K562 (cell line): ENCODE data around the gene P2RY6. TPM values are rescaled to one million over a fixed set of nuclear protein-coding genes. Genes with fewer than 3 reads are reported as not detected.

Experiments used
- CREM ChIP-seq: IDR thresholded peaks from 2 replicates; pipeline ENCODE4 v1.6.1; 2014; ENCODE audit warnings: antibody characterized with exemption, low read depth
- FOXP1 ChIP-seq: sonication (generic); formaldehyde crosslinking; IDR thresholded peaks from 2 replicates; pipeline ENCODE4 v1.8.0; 2022; ENCODE audit warnings: mild to moderate bottlenecking, missing genetic modification reagents
- KLF16 ChIP-seq: IDR thresholded peaks from 2 replicates; pipeline ENCODE4 v1.6.1; 2016; ENCODE audit warnings: antibody characterized with exemption
- NCOR1 ChIP-seq: fragments of 450-650 bp; IDR thresholded peaks from 2 replicates; pipeline ENCODE4 v1.6.1; 2016; ENCODE audit warnings: mild to moderate bottlenecking, moderate library complexity
- RAD21 ChIP-seq, 2 experiments: fragments of 250-450 bp in 1 of 2; fragments of 450-650 bp in 1 of 2; sonication (Bioruptor Pico) in 1 of 2; formaldehyde crosslinking in 1 of 2; IDR thresholded peaks in 1 of 2; conservative IDR thresholded peaks in 1 of 2; 2 replicates each; pipeline versions ENCODE4 v1.4.0 to v1.8.0; 2020 to 2022; ENCODE audit warnings: mild to moderate bottlenecking in 2 of 2, moderate library complexity in 1 of 2
- RCOR1 ChIP-seq, 2 experiments: IDR thresholded peaks; 2 replicates each; pipeline ENCODE4 v1.6.1; 2012; ENCODE audit warnings: low read depth in 2 of 2, low read length in 2 of 2, borderline replicate concordance in 1 of 2, improper control_type of control experiment in 1 of 2
- STAG1 ChIP-seq: sonication (generic); formaldehyde crosslinking; IDR thresholded peaks from 2 replicates; pipeline ENCODE4 v1.5.0; 2020; ENCODE audit warnings: missing genetic modification reagents, borderline replicate concordance
- polyA plus RNA-seq, 8 experiments: library from polyadenylated mRNA; depleted of rRNA in 4 of 8; stranded (reverse) in 5 of 8; unstranded in 3 of 8; fragments of >200 nt; fragmentation: Nextera tagmentation in 2 of 8; fragmentation: Illumina TruSeq in 1 of 8; extraction: Ambion mirVana in 2 of 8; extraction: Trizol in 1 of 8; gene quantifications; 2 replicates each; pipeline versions ENCODE4 v1.2.1 to v1.2.3, GENCODE V29; 2011 to 2014; ENCODE audit warnings: inconsistent platforms in 1 of 8, missing spikeins in 1 of 8
- total RNA-seq, 7 experiments: library from RNA; depleted of rRNA in 6 of 7; stranded (reverse); fragments of >200 nt in 6 of 7; fragmentation: Illumina TruSeq in 2 of 7; extraction: Trizol in 2 of 7; gene quantifications; 2 replicates each; pipeline versions ENCODE4 v1.2.1 to v1.2.3, GENCODE V29; 2011 to 2021; ENCODE audit warnings: low replicate concordance in 1 of 7
- TF ChIP-seq, protein P1 (sequence below), 2 experiments: fragments of 450-650 bp; formaldehyde crosslinking in 1 of 2; IDR thresholded peaks; 2 replicates each; pipeline versions ENCODE4 v1.4.0 to v1.6.1; 2014 to 2020; ENCODE audit warnings: mild to moderate bottlenecking in 2 of 2, borderline replicate concordance in 1 of 2, low read depth in 1 of 2
- TF ChIP-seq, protein P2 (sequence below), 2 experiments: fragments of 450-650 bp in 1 of 2; sonication (generic) in 1 of 2; formaldehyde crosslinking in 1 of 2; IDR thresholded peaks in 1 of 2; conservative IDR thresholded peaks in 1 of 2; 2 replicates each; pipeline versions ENCODE4 v1.6.1 to v1.8.1; 2016 to 2023; ENCODE audit warnings: mild to moderate bottlenecking in 2 of 2, moderate library complexity in 2 of 2, inconsistent platforms in 1 of 2, missing genetic modification reagents in 1 of 2
- TF ChIP-seq, protein P3 (sequence below): fragments of 450-650 bp; IDR thresholded peaks from 2 replicates; pipeline ENCODE4 v1.6.1; 2018; ENCODE audit not compliant: partially characterized antibody

Gene P2RY6
- total and polyA plus RNA-seq, 9 of the 15 experiments (the other 6 are each of a cell fraction or from before 2014, with no cell fraction given) = not detected

DNA sequence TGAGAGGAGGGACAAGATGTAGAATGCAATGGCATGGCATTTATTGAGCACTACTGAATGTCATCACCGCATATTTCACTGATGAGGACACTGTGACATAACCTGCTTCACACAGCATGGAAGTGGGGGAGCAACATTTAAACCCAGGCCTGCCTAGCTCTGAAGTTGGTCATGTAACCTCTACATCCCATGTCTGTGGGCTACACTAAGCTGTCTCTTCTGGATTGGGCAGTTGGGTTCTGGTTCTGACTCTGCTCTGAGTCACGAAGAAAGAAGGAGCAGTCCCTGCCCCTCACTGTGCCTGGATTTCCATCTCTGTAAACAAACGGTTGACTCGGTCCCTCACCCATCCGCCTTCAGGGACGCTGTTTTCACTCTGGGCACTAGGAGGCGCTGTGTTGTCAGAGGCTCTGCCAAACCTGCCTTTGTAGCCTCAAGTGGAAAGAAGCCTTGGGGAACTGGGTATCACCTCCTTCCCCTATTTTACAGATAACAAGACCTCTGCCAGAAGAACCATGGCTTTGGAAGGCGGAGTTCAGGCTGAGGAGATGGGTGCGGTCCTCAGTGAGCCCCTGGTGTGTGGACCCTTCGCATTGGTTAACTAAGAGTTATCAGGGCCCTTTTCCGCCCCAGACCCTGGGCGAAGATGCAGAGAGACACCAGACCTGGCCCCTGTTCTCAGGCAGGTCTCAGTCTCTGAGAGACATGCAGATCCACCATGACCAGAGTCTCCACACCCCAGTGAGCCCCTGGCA, 23.3 kb downstream of the P2RY6 start (continued):
- TF ChIP-seq, protein P1, sequence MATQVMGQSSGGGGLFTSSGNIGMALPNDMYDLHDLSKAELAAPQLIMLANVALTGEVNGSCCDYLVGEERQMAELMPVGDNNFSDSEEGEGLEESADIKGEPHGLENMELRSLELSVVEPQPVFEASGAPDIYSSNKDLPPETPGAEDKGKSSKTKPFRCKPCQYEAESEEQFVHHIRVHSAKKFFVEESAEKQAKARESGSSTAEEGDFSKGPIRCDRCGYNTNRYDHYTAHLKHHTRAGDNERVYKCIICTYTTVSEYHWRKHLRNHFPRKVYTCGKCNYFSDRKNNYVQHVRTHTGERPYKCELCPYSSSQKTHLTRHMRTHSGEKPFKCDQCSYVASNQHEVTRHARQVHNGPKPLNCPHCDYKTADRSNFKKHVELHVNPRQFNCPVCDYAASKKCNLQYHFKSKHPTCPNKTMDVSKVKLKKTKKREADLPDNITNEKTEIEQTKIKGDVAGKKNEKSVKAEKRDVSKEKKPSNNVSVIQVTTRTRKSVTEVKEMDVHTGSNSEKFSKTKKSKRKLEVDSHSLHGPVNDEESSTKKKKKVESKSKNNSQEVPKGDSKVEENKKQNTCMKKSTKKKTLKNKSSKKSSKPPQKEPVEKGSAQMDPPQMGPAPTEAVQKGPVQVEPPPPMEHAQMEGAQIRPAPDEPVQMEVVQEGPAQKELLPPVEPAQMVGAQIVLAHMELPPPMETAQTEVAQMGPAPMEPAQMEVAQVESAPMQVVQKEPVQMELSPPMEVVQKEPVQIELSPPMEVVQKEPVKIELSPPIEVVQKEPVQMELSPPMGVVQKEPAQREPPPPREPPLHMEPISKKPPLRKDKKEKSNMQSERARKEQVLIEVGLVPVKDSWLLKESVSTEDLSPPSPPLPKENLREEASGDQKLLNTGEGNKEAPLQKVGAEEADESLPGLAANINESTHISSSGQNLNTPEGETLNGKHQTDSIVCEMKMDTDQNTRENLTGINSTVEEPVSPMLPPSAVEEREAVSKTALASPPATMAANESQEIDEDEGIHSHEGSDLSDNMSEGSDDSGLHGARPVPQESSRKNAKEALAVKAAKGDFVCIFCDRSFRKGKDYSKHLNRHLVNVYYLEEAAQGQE (IDR thresholded peaks at IDR 0.05; ENCODE audit: borderline replicate concordance) = peak; percentile 52; the same call in 1 of the 2 replicates
- TF ChIP-seq, protein P1 (CRISPR knock-in tag; IDR thresholded peaks at IDR 0.05; ENCODE audit: low read depth) = no peak
- TF ChIP-seq, protein P2, sequence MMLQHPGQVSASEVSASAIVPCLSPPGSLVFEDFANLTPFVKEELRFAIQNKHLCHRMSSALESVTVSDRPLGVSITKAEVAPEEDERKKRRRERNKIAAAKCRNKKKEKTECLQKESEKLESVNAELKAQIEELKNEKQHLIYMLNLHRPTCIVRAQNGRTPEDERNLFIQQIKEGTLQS (IDR thresholded peaks at IDR 0.05) = peak; percentile 26
- TF ChIP-seq, protein P2 (CRISPR knock-in tag; conservative IDR thresholded peaks at IDR 0.05) = no peak
- TF ChIP-seq FOXP1 (CRISPR knock-in tag) (no peak), RAD21 (CRISPR knock-in tag; conservative IDR thresholded peaks at IDR 0.05 in 1 of 2, IDR thresholded peaks at IDR 0.05 in 1 of 2) (peak; percentile 51 to 75), CREM (0 out of 2 replicates have a peak, but pooled peaks have one; percentile 9), NCOR1 (no peak), STAG1 (CRISPR knock-in tag) (peak; percentile 20; the same call in 1 of the 2 replicates), RCOR1 (IDR thresholded peaks at IDR 0.05; ENCODE audit: borderline replicate concordance in 1 of 2, low read depth in 2 of 2, low read length in 2 of 2) (peak in 1 of 2 experiments; percentile 44; a peak in 1 of 4 replicates), KLF16 (0 out of 2 replicates have a peak, but pooled peaks have one; percentile 20)
- TF ChIP-seq, protein P3, sequence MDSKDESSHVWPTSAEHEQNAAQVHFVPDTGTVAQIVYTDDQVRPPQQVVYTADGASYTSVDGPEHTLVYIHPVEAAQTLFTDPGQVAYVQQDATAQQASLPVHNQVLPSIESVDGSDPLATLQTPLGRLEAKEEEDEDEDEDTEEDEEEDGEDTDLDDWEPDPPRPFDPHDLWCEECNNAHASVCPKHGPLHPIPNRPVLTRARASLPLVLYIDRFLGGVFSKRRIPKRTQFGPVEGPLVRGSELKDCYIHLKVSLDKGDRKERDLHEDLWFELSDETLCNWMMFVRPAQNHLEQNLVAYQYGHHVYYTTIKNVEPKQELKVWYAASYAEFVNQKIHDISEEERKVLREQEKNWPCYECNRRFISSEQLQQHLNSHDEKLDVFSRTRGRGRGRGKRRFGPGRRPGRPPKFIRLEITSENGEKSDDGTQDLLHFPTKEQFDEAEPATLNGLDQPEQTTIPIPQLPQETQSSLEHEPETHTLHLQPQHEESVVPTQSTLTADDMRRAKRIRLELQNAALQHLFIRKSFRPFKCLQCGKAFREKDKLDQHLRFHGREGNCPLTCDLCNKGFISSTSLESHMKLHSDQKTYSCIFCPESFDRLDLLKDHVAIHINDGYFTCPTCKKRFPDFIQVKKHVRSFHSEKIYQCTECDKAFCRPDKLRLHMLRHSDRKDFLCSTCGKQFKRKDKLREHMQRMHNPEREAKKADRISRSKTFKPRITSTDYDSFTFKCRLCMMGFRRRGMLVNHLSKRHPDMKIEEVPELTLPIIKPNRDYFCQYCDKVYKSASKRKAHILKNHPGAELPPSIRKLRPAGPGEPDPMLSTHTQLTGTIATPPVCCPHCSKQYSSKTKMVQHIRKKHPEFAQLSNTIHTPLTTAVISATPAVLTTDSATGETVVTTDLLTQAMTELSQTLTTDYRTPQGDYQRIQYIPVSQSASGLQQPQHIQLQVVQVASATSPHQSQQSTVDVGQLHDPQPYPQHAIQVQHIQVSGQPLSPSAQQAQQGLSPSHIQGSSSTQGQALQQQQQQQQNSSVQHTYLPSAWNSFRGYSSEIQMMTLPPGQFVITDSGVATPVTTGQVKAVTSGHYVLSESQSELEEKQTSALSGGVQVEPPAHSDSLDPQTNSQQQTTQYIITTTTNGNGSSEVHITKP = no peak
